SK-N-MC (cell line): ENCODE results near the gene EIF4EBP3.

Experiments used
- EZH2 ChIP-seq: fragments of 200-600 bp; sonication (generic); IDR thresholded peaks from one replicate; pipeline ENCODE4 v1.6.1; 2017; ENCODE audit warnings: antibody characterized with exemption
- FOXP2 ChIP-seq: optimal IDR thresholded peaks from 2 replicates; pipeline ENCODE3; 2011; ENCODE audit warnings: mild to moderate bottlenecking, moderate library complexity; ENCODE audit not compliant: insufficient read depth; ENCODE audit errors: extremely low read length, control extremely low read depth
- POLR2AphosphoS5 ChIP-seq: IDR thresholded peaks from 2 replicates; pipeline ENCODE4 v1.6.1; 2012; ENCODE audit warnings: mild to moderate bottlenecking, low read depth, low read length, borderline replicate concordance

GRCh38 chr5:140547508-140548299, at the start of gene EIF4EBP3:
- TF ChIP-seq EZH2 = no peak
- TF ChIP-seq POLR2AphosphoS5 = peak; percentile 63; the same call in 1 of the 2 replicates
- TF ChIP-seq FOXP2 = no peak
